ENCODE data around the gene RARA. TPM values are rescaled to one million over a fixed set of nuclear protein-coding genes. Genes with fewer than 3 reads are reported as not detected.

The RARA gene
- total RNA-seq, 4 donors from 2014 or later: 19.4 to 32.1 (median 28.3) TPM

GRCh38 chr17:40404003-40404402 lies 95.0 kb downstream of the RARA start:
- Histone ChIP-seq H3K4me3 (no peak overlapping the region), H3K36me3 (no peaks in the 10 kb centered on the region), H3K27ac (no peak overlapping the region), H3K27me3 (no peaks in the 10 kb centered on the region), H3K9me3 (no peaks in the 10 kb centered on the region), H3K4me1 (no peaks in the 10 kb centered on the region)
- DNase-seq (ENCODE audit: low spot score in 2 of 2): no peak
- TF ChIP-seq POLR2A (IDR thresholded peaks at IDR 0.05): no peak
- TF ChIP-seq CTCF (IDR thresholded peaks at IDR 0.05): no peak
- no peak for TF ChIP-seq POLR2AphosphoS5 (IDR thresholded peaks at IDR 0.05)
- no peak for TF ChIP-seq EP300 (IDR thresholded peaks at IDR 0.05)
- 92% methylated on average over 3 of the region's 3 CpGs for WGBS

Other genes with a start within 250 kb of the RARA start
- 10 to 100 TPM; 32.6 to 69.9 (median 48.9) TPM for gene THRA, start 246.2 kb upstream of the RARA start, total RNA-seq
- 100 to 1,000 TPM in 2 of 4 donors, 10 to 100 TPM in 2; 62.1 to 184 (median 96.0) TPM for gene NR1D1, start 208.6 kb upstream of the RARA start, total RNA-seq
- 100 to 1,000 TPM in 1 of 4 donors, 10 to 100 TPM in 3; 69.3 to 166 (median 86.9) TPM for gene MSL1, start 187.2 kb upstream of the RARA start, total RNA-seq
- gene CASC3, start 168.6 kb upstream of the RARA start, total RNA-seq: 10 to 100 TPM; 42.9 to 92.5 (median 61.2) TPM
- gene RAPGEFL1, start 131.7 kb upstream of the RARA start, total RNA-seq: 100 to 1,000 TPM; 221 to 547 (median 297) TPM
- 10 to 100 TPM; 18.2 to 25.5 (median 21.6) TPM for gene WIPF2, start 89.9 kb upstream of the RARA start, total RNA-seq
- gene CDC6, start 21.3 kb upstream of the RARA start, total RNA-seq: 1 to 10 TPM; 2.7 to 5.3 (median 3.3) TPM
- 1 to 10 TPM in 1 of 4 donors, not detected in 3; 2.1 TPM for gene GJD3, start 55.6 kb downstream of the RARA start, total RNA-seq
- 10 to 100 TPM in 3 of 4 donors, 1 to 10 TPM in 1; 8.1 to 45.2 (median 22.2) TPM for gene TOP2A, start 108.7 kb downstream of the RARA start, total RNA-seq
- gene IGFBP4, start 134.3 kb downstream of the RARA start, total RNA-seq: 10 to 100 TPM; 45.0 to 88.8 (median 74.6) TPM
- 1,000 to 10,000 TPM in 2 of 4 donors, 100 to 1,000 TPM in 2; 730 to 1,745 (median 1,078) TPM for gene TNS4, start 192.4 kb downstream of the RARA start, total RNA-seq

Measured in suprapubic skin (tissue), 4 donors.